SJCRH30 (cell line): ENCODE results near the gene VRK1. TPM values are rescaled to one million over a fixed set of nuclear protein-coding genes. Genes with fewer than 3 reads are reported as not detected.

Experiments
- DNase-seq, 2 experiments: peaks; one replicate each; pipeline ENCODE4 v3.0.0-alpha.2; 2015 to 2020
- H3K27ac ChIP-seq: fragments of 250-450 bp; sonication (Bioruptor Pico); 2 replicates; pipeline ENCODE4 v1.5.1; 2020; ENCODE audit warnings: mild to moderate bottlenecking, moderate library complexity
- H3K27me3 ChIP-seq: fragments of 250-450 bp; sonication (Bioruptor Pico); 2 replicates; pipeline ENCODE4 v1.5.1; 2020; ENCODE audit warnings: mild to moderate bottlenecking, moderate library complexity
- H3K36me3 ChIP-seq: fragments of 250-450 bp; sonication (Bioruptor Pico); 2 replicates; pipeline ENCODE4 v1.5.1; 2020; ENCODE audit warnings: mild to moderate bottlenecking, moderate library complexity
- H3K4me1 ChIP-seq: fragments of 250-450 bp; sonication (Bioruptor Pico); 2 replicates; pipeline ENCODE4 v1.5.1; 2020; ENCODE audit warnings: mild to moderate bottlenecking, moderate library complexity
- H3K4me3 ChIP-seq: fragments of 250-450 bp; sonication (Bioruptor Pico); 2 replicates; pipeline ENCODE4 v1.5.1; 2020; ENCODE audit warnings: mild to moderate bottlenecking, moderate library complexity
- H3K9me3 ChIP-seq: fragments of 250-450 bp; sonication (Bioruptor Pico); replicated peaks from 2 replicates; pipeline ENCODE4 v1.5.1; 2020; ENCODE audit warnings: mild to moderate bottlenecking, moderate library complexity
- total RNA-seq: library from RNA; depleted of rRNA; stranded (reverse); fragments of >200 nt; shearing (Covaris generic); gene quantifications from 2 replicates; pipeline ENCODE4 v1.2.3, GENCODE V29; 2014

Gene VRK1
- total RNA-seq, 1 experiment from 2014 or later: 119 TPM

DNA sequence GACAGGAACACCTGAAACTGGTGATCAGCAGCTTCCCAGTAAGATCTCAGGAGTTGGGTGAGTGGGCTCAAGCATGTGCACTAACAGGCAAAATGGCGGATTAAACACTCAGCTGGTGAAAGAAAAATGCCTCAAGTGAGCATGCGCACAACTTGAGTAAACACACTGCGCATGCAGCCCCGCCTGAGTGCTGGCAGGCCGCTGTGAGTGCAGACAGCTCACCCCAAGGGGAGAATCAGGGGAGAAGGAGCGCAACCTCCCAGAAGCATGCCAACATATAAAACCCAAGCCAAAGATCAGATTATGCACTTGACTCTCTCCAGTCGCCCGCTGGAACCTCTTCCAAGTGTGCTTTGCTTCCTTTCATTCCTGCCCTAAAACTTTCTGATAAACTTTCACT lies 125.8 kb downstream of the VRK1 start:
- DNase-seq: no peak
- no peaks in the 10 kb centered on the region for H3K9me3 ChIP-seq
- no peaks in the 10 kb centered on the region for H3K36me3 ChIP-seq
- H3K4me1 ChIP-seq: no peaks in the 10 kb centered on the region
- no peak overlapping the region for H3K4me3 ChIP-seq
- no peaks in the 10 kb centered on the region for H3K27me3 ChIP-seq
- no peak overlapping the region for H3K27ac ChIP-seq

DNA sequence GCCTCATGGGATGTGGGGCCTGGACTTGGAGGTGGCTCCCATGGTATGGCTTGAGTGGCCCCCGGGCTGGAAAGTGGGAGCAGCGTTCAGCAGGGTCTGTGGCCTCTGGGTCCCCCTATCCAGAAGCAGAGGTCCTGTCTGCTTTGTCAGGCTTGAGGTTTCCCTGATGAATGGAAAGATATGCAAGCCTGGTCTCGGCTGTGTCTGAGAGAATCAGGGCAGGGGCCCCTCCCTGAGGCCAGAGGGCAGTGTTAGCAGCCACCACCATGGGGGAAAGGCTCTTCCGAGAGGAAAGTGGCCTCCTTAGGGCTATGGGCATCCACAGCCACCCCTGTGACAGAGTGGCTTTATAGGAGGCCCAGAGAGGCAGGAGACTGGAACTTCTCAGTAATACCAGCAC lies 128.2 kb downstream of the VRK1 start:
- Histone ChIP-seq H3K36me3 (no peaks in the 10 kb centered on the region), H3K9me3 (no peaks in the 10 kb centered on the region), H3K27me3 (no peaks in the 10 kb centered on the region), H3K27ac (no peak overlapping the region), H3K4me1 (no peaks in the 10 kb centered on the region), H3K4me3 (no peak overlapping the region)
- DNase-seq: no peak

GRCh38 chr14:96926001-96926400 lies 128.8 kb downstream of the VRK1 start:
- Histone ChIP-seq H3K27me3 (no peaks in the 10 kb centered on the region), H3K27ac (no peak overlapping the region)

GRCh38 chr14:96928779-96929380 lies 131.7 kb downstream of the VRK1 start:
- no peak for DNase-seq
- Histone ChIP-seq H3K4me1 (no peaks in the 10 kb centered on the region), H3K27me3 (no peaks in the 10 kb centered on the region)

More at GRCh38 chr14:96926001-96926400, 128.8 kb downstream of the VRK1 start:
- no peaks in the 10 kb centered on the region for H3K36me3 ChIP-seq
- H3K4me1 ChIP-seq: no peaks in the 10 kb centered on the region
- H3K4me3 ChIP-seq: no peak overlapping the region
- no peaks in the 10 kb centered on the region for H3K9me3 ChIP-seq
- no peak for DNase-seq

DNA sequence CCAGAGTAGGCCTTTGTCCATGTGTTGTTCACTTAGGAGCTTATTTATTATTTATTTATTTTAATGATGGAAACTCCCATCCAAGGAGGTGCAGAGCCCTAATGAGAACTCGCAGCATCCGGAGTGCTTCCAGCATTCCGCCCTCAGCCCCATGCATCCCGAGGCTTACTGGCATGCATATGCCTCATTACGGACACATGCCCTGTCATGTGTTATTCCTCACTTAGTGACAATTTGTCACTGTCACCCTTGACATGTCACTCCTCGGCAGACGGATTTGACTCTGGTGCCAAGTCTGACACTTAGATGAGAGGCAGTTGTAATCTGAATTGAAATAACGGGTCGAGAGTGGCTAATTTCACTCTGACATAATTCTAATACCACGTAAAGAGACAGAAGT lies 132.8 kb downstream of the VRK1 start:
- no peaks in the 10 kb centered on the region for H3K9me3 ChIP-seq
- no peak for DNase-seq
- H3K36me3 ChIP-seq: no peaks in the 10 kb centered on the region
- no peak overlapping the region for H3K4me3 ChIP-seq
- H3K27me3 ChIP-seq: no peaks in the 10 kb centered on the region
- no peaks in the 10 kb centered on the region for H3K4me1 ChIP-seq
- no peak overlapping the region for H3K27ac ChIP-seq

More at GRCh38 chr14:96928779-96929380, 131.7 kb downstream of the VRK1 start:
- no peaks in the 10 kb centered on the region for H3K9me3 ChIP-seq
- H3K4me3 ChIP-seq: no peak overlapping the region
- H3K27ac ChIP-seq: no peak overlapping the region
- no peaks in the 10 kb centered on the region for H3K36me3 ChIP-seq

GRCh38 chr14:96930526-96930925 lies 133.3 kb downstream of the VRK1 start:
- Histone ChIP-seq H3K27me3 (no peaks in the 10 kb centered on the region), H3K36me3 (no peaks in the 10 kb centered on the region), H3K27ac (no peak overlapping the region), H3K9me3 (no peaks in the 10 kb centered on the region), H3K4me3 (no peak overlapping the region), H3K4me1 (no peaks in the 10 kb centered on the region)
- DNase-seq: no peak
